22Rv1 (cell line): ENCODE measurements around the gene CLIC3.

Experiments
- CTCF ChIP-seq: fragments of 450-650 bp; IDR thresholded peaks from 2 replicates; pipeline ENCODE4 v1.5.1; 2017; ENCODE audit warnings: mild to moderate bottlenecking
- ZFX ChIP-seq: fragments of 450-650 bp; IDR thresholded peaks from 2 replicates; pipeline ENCODE4 v1.6.1; 2017; ENCODE audit warnings: antibody characterized with exemption, borderline replicate concordance

- no peak for TF ChIP-seq CTCF
- no peak for TF ChIP-seq ZFX
Observed at GRCh38 chr9:136945333-136946227, 50.8 kb downstream of the CLIC3 start.
